BLaER1 treated with 17β-estradiol and CSF1 and Interleukin-3, amounts not matched to agents 10 nM and 100 nM (cell line): ENCODE measurements around the gene RTP3.
A peak's percentile ranks its signal among the peaks of the same experiment; 100 is the strongest.

Experiments
- H3K27ac ChIP-seq, 11 experiments: shearing (Covaris generic); formaldehyde crosslinking; 2 replicates each; pipeline ENCODE4 v1.8.1; 2022
- H3K27me3 ChIP-seq, 11 experiments: shearing (Covaris generic); formaldehyde crosslinking; 2 replicates each; pipeline ENCODE4 v1.8.1; 2022
- H3K36me3 ChIP-seq, 11 experiments: shearing (Covaris generic); formaldehyde crosslinking; 2 replicates each; pipeline ENCODE4 v1.8.1; 2022
- H3K4me1 ChIP-seq, 10 experiments: shearing (Covaris generic); formaldehyde crosslinking; 2 replicates each; pipeline ENCODE4 v1.8.1; 2022
- H3K4me2 ChIP-seq, 11 experiments: shearing (Covaris generic); formaldehyde crosslinking; 2 replicates each; pipeline ENCODE4 v1.8.1; 2022
- H3K4me3 ChIP-seq, 10 experiments: shearing (Covaris generic); formaldehyde crosslinking; 2 replicates each; pipeline ENCODE4 v1.8.1; 2022
- H3K9ac ChIP-seq, 11 experiments: shearing (Covaris generic); formaldehyde crosslinking; 2 replicates each; pipeline ENCODE4 v1.8.1; 2022
- H3K9me3 ChIP-seq, 11 experiments: shearing (Covaris generic); formaldehyde crosslinking; replicated peaks in 1 of 11; 2 replicates each; pipeline ENCODE4 v1.8.1; 2022
- H4K20me1 ChIP-seq, 11 experiments: shearing (Covaris generic); formaldehyde crosslinking; 2 replicates each; pipeline ENCODE4 v1.8.1; 2022
- Cebpa-rat ChIP-seq, 11 experiments: shearing (Covaris generic); IDR thresholded peaks; 2 replicates each; pipeline ENCODE4 v1.8.1; 2022

RTP3 gene

GRCh38 chr3:46503200-46503874 is 5.6 kb downstream of the RTP3 start:
- peaks cover 0 to 26% (median 16%) of the 10 kb centered on the region in 11 experiments; a peak in 14 of 22 replicates for H3K9me3 ChIP-seq
- H3K4me1 ChIP-seq = peaks cover 21 to 31% (median 23%) of the 10 kb centered on the region in 10 experiments
- H4K20me1 ChIP-seq = no peaks in the 10 kb centered on the region
- TF ChIP-seq Cebpa-rat (IDR thresholded peaks at IDR 0.05) = no peak
- no peak overlapping the region for H3K4me2 ChIP-seq
- H3K36me3 ChIP-seq = no peaks in the 10 kb centered on the region
- H3K9ac ChIP-seq = no peak overlapping the region
- no peak overlapping the region for H3K4me3 ChIP-seq
- no peaks in the 10 kb centered on the region for H3K27me3 ChIP-seq
- 0 out of 22 replicates have a peak overlapping the region, but pooled peaks of 1 of the 11 experiments have one; percentile 4 for H3K27ac ChIP-seq

GRCh38 chr3:46504789-46505188 is 7.0 kb downstream of the RTP3 start:
- H3K9ac ChIP-seq = no peak overlapping the region
- peaks cover 0 to 26% (median 16%) of the 10 kb centered on the region in 11 experiments; a peak in 14 of 22 replicates for H3K9me3 ChIP-seq
- H3K27me3 ChIP-seq = no peaks in the 10 kb centered on the region
- peaks cover 21 to 31% (median 23%) of the 10 kb centered on the region in 10 experiments for H3K4me1 ChIP-seq
- H3K4me2 ChIP-seq = 0 out of 22 replicates have a peak overlapping the region, but pooled peaks of 1 of the 11 experiments have one; percentile 8
- H3K27ac ChIP-seq = no peak overlapping the region
- no peaks in the 10 kb centered on the region for H3K36me3 ChIP-seq
- no peaks in the 10 kb centered on the region for H4K20me1 ChIP-seq
- no peak overlapping the region for H3K4me3 ChIP-seq
- TF ChIP-seq Cebpa-rat (IDR thresholded peaks at IDR 0.05) = no peak

GRCh38 chr3:46505953-46506352 is 8.2 kb downstream of the RTP3 start:
- Histone ChIP-seq H3K4me1 (peaks cover 11 to 20% (median 14%) of the 10 kb centered on the region in 10 experiments), H3K27me3 (no peaks in the 10 kb centered on the region), H3K9me3 (peaks cover 0 to 26% (median 16%) of the 10 kb centered on the region in 11 experiments; a peak in 14 of 22 replicates), H3K36me3 (no peaks in the 10 kb centered on the region), H3K4me3 (no peak overlapping the region), H3K4me2 (no peak overlapping the region), H3K27ac (no peak overlapping the region), H3K9ac (no peak overlapping the region), H4K20me1 (no peaks in the 10 kb centered on the region)
- no peak for TF ChIP-seq Cebpa-rat (IDR thresholded peaks at IDR 0.05)

GRCh38 chr3:46506526-46506925 is 8.8 kb downstream of the RTP3 start:
- peaks cover 6 to 14% (median 8%) of the 10 kb centered on the region in 10 experiments for H3K4me1 ChIP-seq
- no peak overlapping the region for H3K27ac ChIP-seq
- peaks cover 0 to 26% (median 16%) of the 10 kb centered on the region in 11 experiments; a peak in 14 of 22 replicates for H3K9me3 ChIP-seq
- no peak overlapping the region for H3K4me3 ChIP-seq
- no peaks in the 10 kb centered on the region for H3K36me3 ChIP-seq
- H3K4me2 ChIP-seq = no peak overlapping the region
- H3K9ac ChIP-seq = no peak overlapping the region
- TF ChIP-seq Cebpa-rat (IDR thresholded peaks at IDR 0.05) = no peak
- H3K27me3 ChIP-seq = no peaks in the 10 kb centered on the region
- no peaks in the 10 kb centered on the region for H4K20me1 ChIP-seq

GRCh38 chr3:46508850-46509591 is 11.2 kb downstream of the RTP3 start:
- Histone ChIP-seq H3K27ac (no peak overlapping the region), H4K20me1 (no peaks in the 10 kb centered on the region), H3K9ac (no peak overlapping the region), H3K27me3 (no peaks in the 10 kb centered on the region), H3K9me3 (peaks cover 0 to 17% (median 11%) of the 10 kb centered on the region in 11 experiments; a peak in 14 of 22 replicates), H3K36me3 (no peaks in the 10 kb centered on the region), H3K4me1 (peaks cover 0 to 6% (median 0%) of the 10 kb centered on the region in 10 experiments; a peak in 2 of 20 replicates), H3K4me3 (no peak overlapping the region), H3K4me2 (no peak overlapping the region)
- no peak for TF ChIP-seq Cebpa-rat (IDR thresholded peaks at IDR 0.05)

- no peak for TF ChIP-seq Cebpa-rat (IDR thresholded peaks at IDR 0.05)
- no peak overlapping the region for H3K9ac ChIP-seq
- H4K20me1 ChIP-seq = no peaks in the 10 kb centered on the region
- H3K27ac ChIP-seq = no peak overlapping the region
- no peak overlapping the region for H3K4me3 ChIP-seq
- no peaks in the 10 kb centered on the region for H3K27me3 ChIP-seq
- H3K4me1 ChIP-seq = peaks cover 0 to 4% (median 0%) of the 10 kb centered on the region in 10 experiments; a peak in 2 of 20 replicates
- H3K4me2 ChIP-seq = no peak overlapping the region
- no peaks in the 10 kb centered on the region for H3K36me3 ChIP-seq
- H3K9me3 ChIP-seq = peaks cover 0 to 10% (median 4%) of the 10 kb centered on the region in 11 experiments; a peak in 12 of 22 replicates
These were observed 11.9 kb downstream of the RTP3 start for GRCh38 chr3:46509661-46510187.

- TF ChIP-seq Cebpa-rat (IDR thresholded peaks at IDR 0.05) = no peak
- Histone ChIP-seq H3K9me3 (no peaks in the 10 kb centered on the region; a peak in 1 of 22 replicates), H3K9ac (no peak overlapping the region), H3K4me2 (no peak overlapping the region), H3K27me3 (no peaks in the 10 kb centered on the region), H3K36me3 (no peaks in the 10 kb centered on the region), H3K4me3 (no peak overlapping the region), H4K20me1 (no peaks in the 10 kb centered on the region), H3K27ac (no peak overlapping the region), H3K4me1 (peaks cover 0 to 7% (median 0%) of the 10 kb centered on the region in 10 experiments; a peak in 2 of 20 replicates)
These were observed 14.5 kb downstream of the RTP3 start for GRCh38 chr3:46512191-46512749.

- Histone ChIP-seq H3K4me2 (peak overlapping the region in 2 of 11 experiments; percentile 19 to 30; a peak in 4 of 22 replicates), H3K36me3 (peaks cover 0 to 6% (median 0%) of the 10 kb centered on the region in 11 experiments; a peak in 1 of 22 replicates), H3K27me3 (no peaks in the 10 kb centered on the region), H3K4me3 (no peak overlapping the region), H3K4me1 (peaks cover 0 to 10% (median 0%) of the 10 kb centered on the region in 10 experiments; a peak in 3 of 20 replicates), H3K27ac (no peak overlapping the region), H4K20me1 (no peaks in the 10 kb centered on the region), H3K9ac (no peak overlapping the region), H3K9me3 (no peaks in the 10 kb centered on the region)
- TF ChIP-seq Cebpa-rat (IDR thresholded peaks at IDR 0.05) = no peak
These were observed 18.7 kb downstream of the RTP3 start for GRCh38 chr3:46516521-46516920.
